ENCODE data around the gene GBGT1.
A peak's percentile ranks its signal among the peaks of the same experiment; 100 is the strongest.

The GBGT1 gene

GRCh38 chr9:133104718-133105460, 58.8 kb downstream of the GBGT1 start:
- no peak for DNase-seq (ENCODE audit: low spot score)
- in situ Hi-C loops (cut with MboI; ENCODE audit: low pct_unique_long_range_greater_than_20kb, low sequenced_read_pairs, unreplicated experiment): no loop called here
- no peak for TF ChIP-seq CTCF (IDR thresholded peaks at IDR 0.05; ENCODE audit: extremely low read depth, insufficient read depth, missing control alignments)

GRCh38 chr9:133103987-133104505, 59.7 kb downstream of the GBGT1 start:
- in situ Hi-C loops (cut with MboI; ENCODE audit: low pct_unique_long_range_greater_than_20kb, low sequenced_read_pairs, unreplicated experiment): no loop called here
- TF ChIP-seq CTCF (IDR thresholded peaks at IDR 0.05; ENCODE audit: extremely low read depth, insufficient read depth, missing control alignments): no peak
- DNase-seq (ENCODE audit: low spot score): no peak

GRCh38 chr9:133103183-133103986, 60.3 kb downstream of the GBGT1 start:
- DNase-seq (ENCODE audit: low spot score): peak; percentile 77
- in situ Hi-C loops (cut with MboI; ENCODE audit: low pct_unique_long_range_greater_than_20kb, low sequenced_read_pairs, unreplicated experiment): no loop called here
- peak; percentile 88 for TF ChIP-seq CTCF (IDR thresholded peaks at IDR 0.05; ENCODE audit: extremely low read depth, insufficient read depth, missing control alignments)

Measured in GM13977 (cell line).